LNCAP (cell line): Measurements from ENCODE around the gene GPR162.

Experiments used
- CTCF ChIP-seq: fragments of 450-650 bp; IDR thresholded peaks from 2 replicates; pipeline ENCODE4 v1.5.1; 2017; ENCODE audit warnings: mild to moderate bottlenecking

The GPR162 gene

GRCh38 chr12:6834873-6835272 lies 13.3 kb downstream of the GPR162 start:
- TF ChIP-seq CTCF, result no peak

GRCh38 chr12:6836851-6837250 lies 15.2 kb downstream of the GPR162 start:
- no peak for TF ChIP-seq CTCF

- TF ChIP-seq CTCF, result no peak
Observed at GRCh38 chr12:6837370-6838060, 15.9 kb downstream of the GPR162 start.

- TF ChIP-seq CTCF, result no peak
Observed at GRCh38 chr12:6838854-6839253, 17.2 kb downstream of the GPR162 start.

- TF ChIP-seq CTCF, result no peak
Observed at GRCh38 chr12:6839482-6840201, 18.0 kb downstream of the GPR162 start.

GRCh38 chr12:6840330-6840729 lies 18.7 kb downstream of the GPR162 start:
- TF ChIP-seq CTCF, result no peak

- TF ChIP-seq CTCF, result no peak
Observed at GRCh38 chr12:6840761-6841515, 19.3 kb downstream of the GPR162 start, which contains the start of gene GNB3. TSS of gene GNB3 (plus strand) at chr12:6840925. CDS start at chr12:6841288, 363 bp downstream.
